ENCODE results near the gene PTPRS.

- TF ChIP-seq CTCF (IDR thresholded peaks at IDR 0.05), result no peak
- TF ChIP-seq POLR2AphosphoS5 (IDR thresholded peaks at IDR 0.05), result no peak
- no peak for TF ChIP-seq POLR2A (IDR thresholded peaks at IDR 0.05)
Observed at GRCh38 chr19:5341448-5341820, 822 bp upstream of the PTPRS start.

All from sigmoid colon (tissue), 4 donors.